PC-3 (cell line): ENCODE measurements around the gene CD81. TPM values are rescaled to one million over a fixed set of nuclear protein-coding genes. Genes with fewer than 3 reads are reported as not detected.

Source experiments
- ATAC-seq: fragments of 200-7000 bp; cut with Tn5 transposase; 2 replicates; pipeline ENCODE4 v1.9.1; 2020; ENCODE audit warnings: mild to moderate bottlenecking, moderate library complexity
- BruUV-seq: library from RNA; stranded (reverse); fragments of 400-500 nt; replicated peaks from 2 replicates; lab custom pipeline; 2021; lab: Mats Ljungman, UMichigan
- CTCF ChIA-PET: fragments of 300-600 bp; sonication (Branson Sonifier 250); formaldehyde crosslinking; loops from one replicate; lab custom pipeline; 2022; ENCODE audit warnings: antibody characterized with exemption; lab: Charles Lee
- POLR2A ChIA-PET: fragments of 300-600 bp; sonication (Branson Sonifier 250); formaldehyde crosslinking; loops from one replicate; lab custom pipeline; 2022; ENCODE audit warnings: antibody characterized with exemption; ENCODE audit not compliant: unreplicated experiment; lab: Charles Lee
- DNase-seq: peaks from one replicate; pipeline ENCODE4 v3.0.0-alpha.2; 2015
- H2AFZ ChIP-seq: fragments of 300-600 bp; sonication (generic); 2 replicates; pipeline ENCODE4 v1.6.0; 2016; ENCODE audit warnings: antibody characterized with exemption, low read length
- H3F3A ChIP-seq: fragments of 300-600 bp; sonication (generic); one replicate; pipeline ENCODE4 v1.6.0; 2017; ENCODE audit warnings: antibody characterized with exemption, low read length, control low read depth, mild to moderate bottlenecking; ENCODE audit not compliant: unreplicated experiment
- H3K27ac ChIP-seq: fragments of 300-600 bp; sonication (generic); 2 replicates; pipeline ENCODE4 v1.5.1; 2016; ENCODE audit warnings: mild to moderate bottlenecking, low read length
- H3K27me3 ChIP-seq: fragments of 300-600 bp; sonication (generic); 2 replicates; pipeline ENCODE4 v1.6.1; 2016; ENCODE audit warnings: low read length, mixed read lengths
- H3K36me3 ChIP-seq: fragments of 300-600 bp; sonication (generic); 2 replicates; pipeline ENCODE4 v1.6.1; 2016; ENCODE audit warnings: low read depth, mixed run types, low read length, mixed read lengths
- H3K4me1 ChIP-seq: fragments of 300-600 bp; sonication (generic); 2 replicates; pipeline ENCODE4 v1.5.1; 2016; ENCODE audit warnings: low read length; ENCODE audit not compliant: insufficient read depth
- H3K4me2 ChIP-seq: fragments of 300-600 bp; sonication (generic); 2 replicates; pipeline ENCODE4 v1.6.0; 2016; ENCODE audit warnings: low read length
- H3K4me3 ChIP-seq: fragments of 300-600 bp; sonication (generic); 2 replicates; pipeline ENCODE4 v1.5.1; 2016; ENCODE audit warnings: mild to moderate bottlenecking, low read length, mixed read lengths
- H3K79me2 ChIP-seq: fragments of 300-600 bp; sonication (generic); 2 replicates; pipeline ENCODE4 v1.6.1; 2017; ENCODE audit warnings: low read length, mixed read lengths
- H3K9ac ChIP-seq: fragments of 300-600 bp; sonication (generic); 2 replicates; pipeline ENCODE4 v1.6.0; 2016; ENCODE audit warnings: mild to moderate bottlenecking, low read length
- H3K9me2 ChIP-seq: fragments of 300-600 bp; sonication (generic); replicated peaks from 2 replicates; pipeline ENCODE4 v1.6.1; 2016; ENCODE audit warnings: mixed run types, low read length, mixed read lengths
- H3K9me3 ChIP-seq: fragments of 300-600 bp; sonication (generic); 2 replicates; pipeline ENCODE4 v1.6.1; 2016; ENCODE audit warnings: low read length, mixed read lengths
- H4K20me1 ChIP-seq: fragments of 300-600 bp; sonication (generic); 2 replicates; pipeline ENCODE4 v1.6.1; 2016; ENCODE audit warnings: low read length, mixed read lengths
- EZH2 ChIP-seq: fragments of 300-600 bp; sonication (generic); IDR thresholded peaks from one replicate; pipeline ENCODE4 v1.6.1; 2017; ENCODE audit warnings: antibody characterized with exemption, mild to moderate bottlenecking, low read length; ENCODE audit not compliant: unreplicated experiment
- EZH2phosphoT487 ChIP-seq: fragments of 300-600 bp; sonication (generic); IDR thresholded peaks from 2 replicates; pipeline ENCODE4 v1.6.1; 2018; ENCODE audit warnings: mild to moderate bottlenecking, antibody characterized with exemption, low read length, borderline replicate concordance
- intact Hi-C: fragments of 100-400 bp; cut with micrococcal nuclease; formaldehyde crosslinking; loops from 2 replicates; pipeline ENCODE4 v1.9.0; 2023
- total RNA-seq: library from RNA; depleted of rRNA; stranded (reverse); fragments of >200 nt; gene quantifications from 2 replicates; pipeline ENCODE4 v1.2.3, GENCODE V29; 2014
- TF ChIP-seq, protein P1 (sequence below): fragments of 300-600 bp; sonication (generic); conservative IDR thresholded peaks from 2 replicates; pipeline ENCODE4 v1.5.1; 2017; ENCODE audit warnings: antibody characterized with exemption, low read depth, mild to moderate bottlenecking, low read length

Gene CD81
- total RNA-seq, 1 experiment from 2014 or later, result 134 TPM

GRCh38 chr11:2402890-2403645 lies 26.0 kb downstream of the CD81 start:
- ATAC-seq (no peak), DNase-seq (no peak)
- Histone ChIP-seq H4K20me1 (no peaks in the 10 kb centered on the region), H3K4me1 (peaks cover 11% of the 10 kb centered on the region), H3K36me3 (0 out of 2 replicates have a peak, but pooled peaks cover 5% of the 10 kb centered on the region), H3K9ac (no peak overlapping the region), H2AFZ (no peak overlapping the region), H3K27ac (no peak overlapping the region), H3K9me2 (no peaks in the 10 kb centered on the region), H3K27me3 (no peaks in the 10 kb centered on the region), H3K4me2 (no peak overlapping the region), H3K79me2 (peaks cover 31% of the 10 kb centered on the region), H3F3A (no peaks in the 10 kb centered on the region), H3K4me3 (no peak overlapping the region), H3K9me3 (no peaks in the 10 kb centered on the region)
- BruUV-seq, result no TSS peak
- intact Hi-C loops, result loop anchor here (5.0 kb wide), 1 partner anchor 221 kb away; no protein-coding TSS in a partner anchor
- TF ChIP-seq EZH2 (no peak), EZH2phosphoT487 (no peak)
- TF ChIP-seq, protein P1, sequence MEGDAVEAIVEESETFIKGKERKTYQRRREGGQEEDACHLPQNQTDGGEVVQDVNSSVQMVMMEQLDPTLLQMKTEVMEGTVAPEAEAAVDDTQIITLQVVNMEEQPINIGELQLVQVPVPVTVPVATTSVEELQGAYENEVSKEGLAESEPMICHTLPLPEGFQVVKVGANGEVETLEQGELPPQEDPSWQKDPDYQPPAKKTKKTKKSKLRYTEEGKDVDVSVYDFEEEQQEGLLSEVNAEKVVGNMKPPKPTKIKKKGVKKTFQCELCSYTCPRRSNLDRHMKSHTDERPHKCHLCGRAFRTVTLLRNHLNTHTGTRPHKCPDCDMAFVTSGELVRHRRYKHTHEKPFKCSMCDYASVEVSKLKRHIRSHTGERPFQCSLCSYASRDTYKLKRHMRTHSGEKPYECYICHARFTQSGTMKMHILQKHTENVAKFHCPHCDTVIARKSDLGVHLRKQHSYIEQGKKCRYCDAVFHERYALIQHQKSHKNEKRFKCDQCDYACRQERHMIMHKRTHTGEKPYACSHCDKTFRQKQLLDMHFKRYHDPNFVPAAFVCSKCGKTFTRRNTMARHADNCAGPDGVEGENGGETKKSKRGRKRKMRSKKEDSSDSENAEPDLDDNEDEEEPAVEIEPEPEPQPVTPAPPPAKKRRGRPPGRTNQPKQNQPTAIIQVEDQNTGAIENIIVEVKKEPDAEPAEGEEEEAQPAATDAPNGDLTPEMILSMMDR, result no peak
- ChIA-PET POLR2A (no interaction called here), CTCF (no interaction called here)

DNA sequence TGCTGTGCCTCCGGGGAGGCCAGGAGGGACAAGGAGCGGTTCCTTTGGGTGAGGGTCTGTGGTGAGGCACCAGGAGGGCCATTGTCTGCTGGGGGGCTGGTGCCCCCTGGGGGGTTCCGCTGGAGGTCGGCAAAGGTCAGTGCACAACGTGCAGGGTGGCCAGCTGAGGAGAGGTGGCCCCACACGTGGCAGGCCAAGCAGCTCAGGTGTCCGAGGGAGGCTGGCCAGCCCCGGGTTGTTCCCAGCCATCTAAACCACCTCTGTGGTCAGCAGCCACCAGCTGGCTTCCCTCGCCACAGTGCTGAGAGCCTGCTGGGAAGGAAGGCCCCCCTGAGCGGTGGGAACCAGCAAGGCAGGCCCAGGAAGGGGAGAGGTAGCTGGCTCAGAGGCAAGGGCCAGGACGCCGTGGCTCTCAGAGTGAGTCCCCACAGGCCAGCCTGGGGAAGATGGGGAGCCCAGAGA lies 27.7 kb downstream of the CD81 start:
- no peaks in the 10 kb centered on the region for H4K20me1 ChIP-seq
- 0 out of 2 replicates have a peak, but pooled peaks cover 5% of the 10 kb centered on the region for H3K36me3 ChIP-seq
- no peak for TF ChIP-seq EZH2
- TF ChIP-seq, protein P1, result no peak
- TF ChIP-seq EZH2phosphoT487, result no peak
- H3K9me2 ChIP-seq, result no peaks in the 10 kb centered on the region
- peaks cover 2% of the 10 kb centered on the region; the same call in 1 of the 2 replicates for H3K4me1 ChIP-seq
- H2AFZ ChIP-seq, result no peak overlapping the region
- DNase-seq (no peak), ATAC-seq (no peak)
- H3F3A ChIP-seq, result no peaks in the 10 kb centered on the region
- no TSS peak for BruUV-seq
- POLR2A ChIA-PET, result interaction anchor here (0.6 kb wide), 1 partner anchor 28 kb away, joined by 3 read pairs; the partner anchor contains the start of gene CD81
- H3K4me2 ChIP-seq, result no peak overlapping the region
- CTCF ChIA-PET, result no interaction called here
- no peaks in the 10 kb centered on the region for H3K27me3 ChIP-seq
- no peak overlapping the region for H3K9ac ChIP-seq
- H3K79me2 ChIP-seq, result peaks cover 22% of the 10 kb centered on the region
- H3K27ac ChIP-seq, result no peak overlapping the region
- H3K4me3 ChIP-seq, result no peak overlapping the region
- H3K9me3 ChIP-seq, result no peaks in the 10 kb centered on the region
- intact Hi-C loops, result loop anchor here (5.0 kb wide), 1 partner anchor 222 kb away; no protein-coding TSS in a partner anchor

DNA sequence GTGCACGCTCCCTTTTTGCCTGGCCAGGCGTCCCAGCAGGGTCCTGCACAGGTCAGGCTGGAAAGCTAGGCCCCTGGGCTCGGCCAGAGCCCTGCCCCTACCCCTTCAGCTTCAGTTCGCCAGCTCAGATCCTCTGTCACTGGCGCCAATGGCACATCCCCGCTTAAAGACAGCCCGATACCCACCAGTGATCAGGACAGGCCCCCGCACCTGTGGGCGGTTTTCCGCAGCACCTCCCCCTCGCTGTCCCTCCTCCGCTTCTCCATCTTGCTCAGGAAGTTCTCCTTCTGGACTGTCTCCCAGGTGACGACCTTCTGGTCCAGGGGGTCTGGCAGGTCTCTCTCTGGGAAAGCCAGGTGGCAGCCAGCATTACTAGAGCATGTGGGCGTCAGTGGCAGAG lies 29.3 kb downstream of the CD81 start:
- intact Hi-C loops, result no loop called here

More for the DNA sequence above, 29.3 kb downstream of the CD81 start:
- no peaks in the 10 kb centered on the region for H3K9me3 ChIP-seq
- no peak for DNase-seq
- no TSS peak for BruUV-seq
- no peaks in the 10 kb centered on the region for H4K20me1 ChIP-seq
- no peaks in the 10 kb centered on the region for H3K4me1 ChIP-seq
- H3K4me3 ChIP-seq, result no peak overlapping the region
- no peak for ATAC-seq
- H3K9me2 ChIP-seq, result no peaks in the 10 kb centered on the region
- H3K27ac ChIP-seq, result no peak overlapping the region
- H3K9ac ChIP-seq, result no peak overlapping the region
- H3K79me2 ChIP-seq, result peaks cover 11% of the 10 kb centered on the region
- H3F3A ChIP-seq, result no peaks in the 10 kb centered on the region
- H3K4me2 ChIP-seq, result no peak overlapping the region
- POLR2A ChIA-PET, result no interaction called here
- H2AFZ ChIP-seq, result no peak overlapping the region
- H3K36me3 ChIP-seq, result 0 out of 2 replicates have a peak, but pooled peaks cover 5% of the 10 kb centered on the region
- CTCF ChIA-PET, result no interaction called here
- H3K27me3 ChIP-seq, result no peaks in the 10 kb centered on the region
- TF ChIP-seq EZH2phosphoT487 (no peak), EZH2 (no peak)
- TF ChIP-seq, protein P1, result no peak
